ENCODE results near the gene SH3RF1. TPM values are rescaled to one million over a fixed set of nuclear protein-coding genes. Genes with fewer than 3 reads are reported as not detected.
"Not testable (repeated sequence)": the region's sequence is repeated elsewhere in the genome, so short reads cannot be mapped to it uniquely, and the experiment has no call there.

The SH3RF1 gene
- under 1 TPM; 0.54 to 0.87 TPM for total RNA-seq

DNA sequence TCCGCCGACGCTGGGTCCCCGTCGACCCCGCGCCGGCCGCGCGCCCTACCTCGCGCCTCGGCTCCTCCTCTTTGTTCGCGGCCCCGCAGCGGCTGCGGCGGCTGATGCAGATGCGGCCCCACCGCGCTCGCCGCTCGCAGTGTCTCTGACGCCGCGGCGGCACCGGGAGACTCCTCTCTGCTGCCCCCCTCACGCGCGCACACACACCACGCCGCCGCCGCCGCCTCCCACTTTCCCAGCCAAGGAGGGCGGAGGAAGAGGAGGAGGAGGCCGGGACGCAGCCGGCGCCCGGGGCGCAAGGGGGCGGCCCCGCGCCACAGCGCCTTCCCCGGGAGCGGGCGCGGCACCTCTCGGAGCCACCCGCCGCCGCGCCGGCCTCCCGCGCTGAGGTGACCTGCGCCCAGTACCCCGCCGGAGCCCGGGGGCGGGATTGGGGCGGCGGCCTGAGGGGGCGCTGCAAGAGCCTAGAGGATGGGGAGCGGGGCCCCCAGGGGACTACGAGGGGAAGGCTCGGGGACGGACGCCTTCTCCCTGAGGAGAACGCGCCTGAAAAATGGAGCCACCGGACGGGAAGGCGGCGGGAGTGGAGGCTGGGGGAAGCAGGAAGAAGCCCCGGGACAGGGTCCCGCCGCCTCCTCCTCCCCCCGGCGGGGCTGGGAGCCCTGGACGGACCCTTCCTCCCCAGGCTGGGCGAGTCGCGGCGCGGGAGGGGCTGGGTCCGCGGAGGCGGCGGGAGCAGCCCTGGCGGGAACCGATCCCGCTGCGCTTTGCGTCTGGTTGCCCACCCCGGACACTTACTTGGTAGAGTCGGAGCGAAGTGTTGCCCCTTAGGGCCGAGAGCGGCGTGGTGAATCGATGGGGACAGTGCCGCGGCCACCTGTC, at the start of gene SH3RF1:
TSS of gene SH3RF1 (minus strand) at position 147 of the 882 bp plus-strand sequence. CDS start 1,744 bp downstream, outside the sequence.
- no peaks in the 10 kb centered on the region for H3K9me3 Mint-ChIP-seq

DNA sequence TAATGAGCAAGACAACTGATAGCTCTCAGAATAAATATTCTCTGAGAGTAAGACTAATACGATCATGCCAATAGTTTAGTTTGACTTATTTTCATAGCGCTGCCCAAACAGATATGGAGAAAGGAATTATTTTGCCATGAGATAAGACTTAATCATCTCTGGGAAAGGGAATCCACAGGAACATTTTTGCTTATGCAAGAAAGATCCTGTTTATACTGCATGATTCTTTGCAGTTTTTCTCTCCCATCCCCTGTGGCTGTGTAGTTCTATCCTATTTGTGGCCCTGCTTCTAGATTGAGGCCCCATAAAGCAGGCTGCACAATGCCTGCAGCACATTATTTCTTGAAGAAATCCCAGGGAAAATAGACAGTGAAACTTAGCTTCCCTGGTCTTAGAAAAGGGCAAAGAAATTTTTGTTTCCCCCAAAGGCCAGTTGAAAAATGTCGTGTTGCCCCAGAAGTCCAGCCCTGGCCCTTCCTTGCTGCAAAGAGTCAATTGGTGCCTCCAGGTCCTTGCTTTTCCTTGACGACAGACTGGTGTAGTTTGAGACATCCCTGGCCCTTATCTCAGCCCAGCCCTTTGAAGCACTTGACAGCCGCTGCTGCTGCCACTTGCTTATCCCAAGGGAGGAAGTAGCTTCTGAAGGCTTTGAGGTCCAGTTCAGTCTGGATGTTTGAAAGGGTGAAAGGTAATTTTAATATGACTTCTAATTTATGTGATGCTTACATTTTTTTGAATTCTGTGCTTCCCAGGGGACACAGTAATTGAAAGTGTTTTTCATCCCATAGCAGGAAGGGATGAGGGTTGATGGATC, 45.0 kb upstream of the SH3RF1 start:
- DNase-seq, result no peak
- H3K27me3 Mint-ChIP-seq, result peaks cover 8% of the 10 kb centered on the region
- H3K4me1 Mint-ChIP-seq, result no peaks in the 10 kb centered on the region
- peaks cover 1% of the 10 kb centered on the region for H3K9me3 Mint-ChIP-seq
- no peak overlapping the region for H3K27ac Mint-ChIP-seq
- H3K4me3 Mint-ChIP-seq, result no peak overlapping the region
- peaks cover 2% of the 10 kb centered on the region for H3K36me3 Mint-ChIP-seq

More for the DNA sequence above, at the start of gene SH3RF1:
- Mint-ChIP-seq H3K36me3 (no peaks in the 10 kb centered on the region), H3K4me1 (peaks cover 6% of the 10 kb centered on the region), H3K27ac (no peak within 1 kb of the TSS), H3K4me3 (peak within 1 kb of the TSS; percentile 75), H3K27me3 (peaks cover 74% of the 10 kb centered on the region)
- DNase-seq, result peak; percentile 60

DNA sequence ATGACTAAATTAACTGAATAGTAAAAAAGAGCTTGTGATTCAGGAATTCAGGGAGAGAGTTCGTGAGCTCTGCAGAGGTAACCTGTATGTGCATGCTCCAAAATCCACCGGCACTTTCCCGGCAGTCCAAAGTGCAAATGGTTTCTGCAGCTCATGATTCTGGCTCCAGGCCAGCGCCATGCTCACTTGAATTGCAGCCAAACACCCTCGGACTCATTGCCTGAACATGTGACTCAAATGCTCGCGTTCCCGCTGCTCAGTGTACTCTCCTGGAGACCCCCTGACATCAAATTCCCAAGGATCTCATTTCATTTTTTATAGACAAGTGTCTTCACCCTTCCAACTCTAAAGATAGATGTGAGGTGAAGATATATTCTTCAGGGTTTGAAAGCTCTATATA, 44.1 kb upstream of the SH3RF1 start:
- Mint-ChIP-seq H3K27me3 (peaks cover 8% of the 10 kb centered on the region), H3K4me3 (no peak overlapping the region), H3K27ac (no peak overlapping the region), H3K9me3 (no peaks in the 10 kb centered on the region), H3K36me3 (peaks cover 2% of the 10 kb centered on the region), H3K4me1 (no peaks in the 10 kb centered on the region)
- no peak for DNase-seq

DNA sequence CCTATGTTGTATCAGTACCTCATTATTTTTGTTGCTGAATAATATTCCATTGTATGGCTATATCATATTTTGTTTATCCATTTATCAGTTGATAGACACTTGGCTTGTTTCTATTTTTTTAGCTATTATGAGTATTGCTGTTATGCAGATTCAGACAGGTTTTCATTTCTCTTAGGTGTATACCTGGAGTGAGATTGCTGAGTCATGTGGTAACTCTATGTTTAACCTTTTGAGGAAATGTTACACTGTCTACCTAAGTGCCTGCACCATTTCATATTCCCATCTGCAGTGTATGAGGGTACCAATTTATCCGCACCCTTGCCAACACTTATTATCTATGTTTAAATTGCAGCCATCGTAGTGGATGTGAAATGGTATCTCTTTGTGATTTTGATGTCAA, 43.0 kb upstream of the SH3RF1 start:
- Mint-ChIP-seq H3K9me3 (no peaks in the 10 kb centered on the region), H3K36me3 (no peaks in the 10 kb centered on the region), H3K27ac (no peak overlapping the region), H3K4me3 (no peak overlapping the region), H3K27me3 (peaks cover 6% of the 10 kb centered on the region), H3K4me1 (no peaks in the 10 kb centered on the region)
- DNase-seq, result no peak

DNA sequence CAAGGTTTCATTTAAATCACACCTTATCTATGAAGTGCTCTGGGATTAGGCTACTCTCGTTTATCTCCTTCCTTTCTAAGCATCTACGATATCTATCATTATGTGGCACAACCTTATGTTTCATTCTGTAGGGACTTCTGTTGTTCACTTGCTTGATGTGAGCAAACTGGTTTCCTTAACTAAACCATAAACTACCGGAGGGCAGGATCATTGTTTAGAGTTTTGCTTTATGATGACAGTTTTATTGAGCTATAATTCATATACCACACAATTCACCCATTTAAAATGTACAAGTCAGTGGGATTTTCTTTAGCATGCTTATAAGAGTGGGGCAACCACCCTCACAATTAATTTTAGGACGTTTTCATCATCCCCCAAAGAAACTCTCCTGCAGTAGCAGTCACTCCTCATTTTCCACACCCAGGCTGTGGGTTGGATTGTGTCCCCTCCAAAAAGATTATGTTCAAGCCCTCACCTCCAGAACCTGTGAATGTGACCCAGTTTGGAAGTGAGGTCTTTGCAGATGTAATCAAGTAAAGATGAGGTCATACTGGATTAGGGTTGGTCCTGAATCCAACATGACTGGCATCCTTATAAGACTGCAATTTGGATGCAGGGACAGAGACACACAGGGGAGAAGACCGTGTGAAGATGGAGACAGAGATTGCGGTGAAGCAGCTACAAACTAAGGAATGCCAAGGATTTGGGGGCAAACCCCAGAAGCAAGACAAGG, 42.1 kb upstream of the SH3RF1 start:
- peaks cover 4% of the 10 kb centered on the region for H3K27me3 Mint-ChIP-seq
- H3K9me3 Mint-ChIP-seq, result peaks cover 2% of the 10 kb centered on the region
- no peak overlapping the region for H3K4me3 Mint-ChIP-seq
- H3K36me3 Mint-ChIP-seq, result no peaks in the 10 kb centered on the region
- no peaks in the 10 kb centered on the region for H3K4me1 Mint-ChIP-seq
- no peak for DNase-seq
- H3K27ac Mint-ChIP-seq, result no peak overlapping the region

DNA sequence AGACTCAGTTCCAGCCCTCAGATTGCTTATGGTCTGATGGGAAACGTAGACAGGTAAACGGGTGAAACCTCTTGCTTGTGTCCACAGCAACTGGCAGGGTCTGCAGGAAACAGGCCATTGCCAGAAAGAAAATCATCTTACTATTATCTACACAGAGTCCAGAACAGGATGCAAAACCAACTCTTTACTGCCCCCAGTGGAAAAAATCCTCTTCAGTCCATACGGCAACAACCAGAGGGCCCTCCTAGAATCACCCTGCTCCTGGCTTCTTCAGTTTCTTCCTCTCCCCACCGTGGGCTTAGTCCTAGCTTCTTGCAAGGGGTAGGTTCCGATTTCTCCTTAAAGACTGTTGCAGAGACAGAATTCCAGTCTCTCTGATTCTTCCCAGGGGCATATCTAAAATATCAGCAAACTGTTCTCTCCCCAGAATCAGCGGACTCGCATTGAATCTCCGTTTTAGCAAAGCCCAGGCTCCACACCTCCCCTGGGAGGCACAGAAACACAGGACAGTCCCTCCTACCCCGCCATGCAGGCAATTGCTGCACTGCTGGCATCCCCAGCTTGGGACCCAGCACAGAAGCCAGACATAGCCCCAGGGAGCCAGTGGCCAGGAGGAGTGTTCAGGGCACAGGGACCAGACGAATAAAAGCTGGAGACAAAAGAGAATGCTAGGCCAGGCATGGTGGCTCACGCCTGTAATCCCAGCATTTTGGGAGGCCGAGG, 41.0 kb upstream of the SH3RF1 start:
- no peak for DNase-seq
- H3K36me3 Mint-ChIP-seq, result no peaks in the 10 kb centered on the region
- no peak overlapping the region for H3K4me3 Mint-ChIP-seq
- H3K4me1 Mint-ChIP-seq, result no peaks in the 10 kb centered on the region
- H3K27ac Mint-ChIP-seq, result no peak overlapping the region
- peaks cover 4% of the 10 kb centered on the region for H3K27me3 Mint-ChIP-seq
- peaks cover 2% of the 10 kb centered on the region for H3K9me3 Mint-ChIP-seq

DNA sequence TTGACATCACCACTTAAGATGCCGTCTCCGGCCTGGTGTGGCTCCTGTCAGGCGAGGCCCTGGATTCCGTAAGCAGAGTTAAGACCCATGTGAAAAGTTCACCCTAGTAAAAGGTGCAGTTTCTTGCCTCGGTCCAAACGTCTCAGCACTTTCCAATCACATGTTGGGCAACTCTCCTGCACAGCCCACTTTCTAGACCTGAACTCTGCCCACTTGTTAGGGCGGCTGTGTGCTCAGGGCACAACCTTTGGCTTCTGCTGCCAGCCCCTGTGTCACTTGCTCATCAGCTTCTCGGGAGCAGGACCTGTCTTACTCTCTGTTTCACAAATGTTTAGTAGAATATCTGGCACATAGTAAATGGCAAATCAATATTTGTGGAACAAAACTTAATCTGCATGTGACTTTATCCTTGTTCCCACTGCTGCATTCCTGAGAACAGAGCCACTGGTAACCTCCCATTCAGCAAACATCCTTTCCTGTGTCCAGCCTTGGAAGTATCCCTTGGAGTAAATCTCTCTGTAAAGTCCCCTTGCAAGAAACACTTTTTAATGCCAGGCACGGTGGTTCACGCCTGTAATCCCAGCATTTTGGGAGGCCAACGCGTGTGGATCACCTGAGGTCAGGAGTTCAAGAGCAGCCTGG, 38.7 kb upstream of the SH3RF1 start:
- Mint-ChIP-seq H3K36me3 (no peaks in the 10 kb centered on the region), H3K4me1 (no peaks in the 10 kb centered on the region), H3K4me3 (no peak overlapping the region), H3K9me3 (peaks cover 2% of the 10 kb centered on the region), H3K27ac (no peak overlapping the region), H3K27me3 (no peaks in the 10 kb centered on the region)
- DNase-seq, result no peak

DNA sequence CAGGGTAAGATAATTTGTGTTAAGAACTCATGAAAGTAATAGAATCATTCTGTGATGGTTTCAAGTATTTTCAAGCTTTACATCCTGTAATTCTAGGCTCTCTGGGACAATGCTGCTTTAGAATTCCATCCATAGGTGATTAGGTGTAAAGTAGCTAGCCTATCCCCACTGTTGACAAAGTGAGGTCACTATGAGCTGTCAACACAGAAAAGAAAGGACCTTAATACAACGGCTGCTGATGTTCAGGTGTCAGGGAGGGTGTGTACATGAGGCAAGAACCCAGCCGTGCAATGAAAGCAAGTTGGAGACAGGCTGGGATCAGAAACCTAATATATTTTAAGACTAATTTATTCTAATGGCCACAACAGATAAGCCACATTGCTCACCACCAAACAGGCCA, 36.8 kb upstream of the SH3RF1 start:
- H3K9me3 Mint-ChIP-seq, result peaks cover 2% of the 10 kb centered on the region
- no peaks in the 10 kb centered on the region for H3K4me1 Mint-ChIP-seq
- H3K27me3 Mint-ChIP-seq, result no peaks in the 10 kb centered on the region
- no peak overlapping the region for H3K27ac Mint-ChIP-seq
- no peaks in the 10 kb centered on the region for H3K36me3 Mint-ChIP-seq
- H3K4me3 Mint-ChIP-seq, result no peak overlapping the region
- no peak for DNase-seq

DNA sequence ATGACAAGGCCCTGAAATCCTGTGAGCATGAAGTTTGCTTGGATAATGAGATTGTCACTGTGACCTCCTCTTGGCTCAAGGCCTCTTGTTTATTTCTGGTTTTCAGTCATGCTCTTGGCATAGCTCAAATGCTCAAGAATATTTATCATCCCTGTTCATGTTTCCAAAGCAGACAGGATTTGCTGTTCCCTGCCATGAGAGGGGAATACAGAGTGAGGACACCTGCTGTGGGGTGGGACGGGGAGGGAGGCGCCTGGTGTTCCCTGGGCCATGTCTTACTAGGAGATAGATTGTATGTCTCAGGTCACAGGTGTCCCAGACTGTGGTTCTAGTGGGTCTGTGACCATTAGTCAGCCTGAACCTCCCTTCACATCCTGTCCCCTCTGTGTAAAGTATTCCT, 34.9 kb upstream of the SH3RF1 start:
- Mint-ChIP-seq H3K36me3 (no peaks in the 10 kb centered on the region), H3K4me1 (no peaks in the 10 kb centered on the region), H3K9me3 (peaks cover 2% of the 10 kb centered on the region)

DNA sequence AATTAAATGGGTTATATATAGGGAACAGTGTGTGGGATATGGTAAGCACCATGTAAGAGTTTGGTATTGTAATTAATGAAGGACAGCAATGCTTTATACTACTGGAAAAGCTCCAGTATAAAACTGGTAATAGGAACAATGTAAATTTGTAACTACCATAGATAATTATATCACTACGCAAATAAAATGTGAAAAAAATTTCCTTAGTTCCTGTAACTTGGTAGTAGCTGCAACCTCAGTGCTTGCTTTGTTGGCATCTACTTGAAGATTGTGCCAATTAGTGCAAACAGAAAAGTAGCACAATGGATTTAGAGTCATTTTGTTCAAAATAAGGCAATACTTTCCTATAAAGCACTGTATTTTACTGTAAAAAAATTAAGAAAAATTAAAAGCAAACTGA, 34.4 kb upstream of the SH3RF1 start:
- Mint-ChIP-seq H3K4me1 (no peaks in the 10 kb centered on the region), H3K4me3 (no peak overlapping the region), H3K36me3 (no peaks in the 10 kb centered on the region), H3K27me3 (no peaks in the 10 kb centered on the region), H3K27ac (no peak overlapping the region), H3K9me3 (peaks cover 2% of the 10 kb centered on the region)
- DNase-seq, result no peak

More for the DNA sequence above, 34.9 kb upstream of the SH3RF1 start:
- Mint-ChIP-seq H3K27ac (no peak overlapping the region), H3K27me3 (no peaks in the 10 kb centered on the region), H3K4me3 (no peak overlapping the region)
- no peak for DNase-seq

DNA sequence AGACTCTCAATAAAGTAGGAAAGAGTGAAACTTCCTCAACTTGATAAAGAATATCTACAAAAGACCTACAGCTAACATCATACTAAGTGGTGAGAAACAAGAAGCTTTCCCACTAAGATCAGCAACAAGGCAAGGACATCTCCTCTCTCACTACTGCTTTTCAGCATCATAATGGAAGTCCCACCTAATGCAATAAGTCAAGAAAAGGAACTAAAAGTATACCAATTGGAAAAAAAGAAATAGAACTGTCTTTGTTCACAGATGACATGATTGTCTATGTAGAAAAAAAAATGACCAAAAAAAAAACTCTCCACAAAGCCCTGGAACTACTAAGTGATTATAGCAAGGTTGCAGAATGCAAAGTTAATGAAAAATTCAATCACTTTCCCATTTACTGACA, 25.1 kb upstream of the SH3RF1 start:
- H3K4me1 Mint-ChIP-seq, result peaks cover 9% of the 10 kb centered on the region
- no peak overlapping the region for H3K4me3 Mint-ChIP-seq
- H3K27ac Mint-ChIP-seq, result no peak overlapping the region
- DNase-seq, result no peak
- H3K27me3 Mint-ChIP-seq, result peaks cover 48% of the 10 kb centered on the region
- H3K36me3 Mint-ChIP-seq, result no peaks in the 10 kb centered on the region
- no peaks in the 10 kb centered on the region for H3K9me3 Mint-ChIP-seq

DNA sequence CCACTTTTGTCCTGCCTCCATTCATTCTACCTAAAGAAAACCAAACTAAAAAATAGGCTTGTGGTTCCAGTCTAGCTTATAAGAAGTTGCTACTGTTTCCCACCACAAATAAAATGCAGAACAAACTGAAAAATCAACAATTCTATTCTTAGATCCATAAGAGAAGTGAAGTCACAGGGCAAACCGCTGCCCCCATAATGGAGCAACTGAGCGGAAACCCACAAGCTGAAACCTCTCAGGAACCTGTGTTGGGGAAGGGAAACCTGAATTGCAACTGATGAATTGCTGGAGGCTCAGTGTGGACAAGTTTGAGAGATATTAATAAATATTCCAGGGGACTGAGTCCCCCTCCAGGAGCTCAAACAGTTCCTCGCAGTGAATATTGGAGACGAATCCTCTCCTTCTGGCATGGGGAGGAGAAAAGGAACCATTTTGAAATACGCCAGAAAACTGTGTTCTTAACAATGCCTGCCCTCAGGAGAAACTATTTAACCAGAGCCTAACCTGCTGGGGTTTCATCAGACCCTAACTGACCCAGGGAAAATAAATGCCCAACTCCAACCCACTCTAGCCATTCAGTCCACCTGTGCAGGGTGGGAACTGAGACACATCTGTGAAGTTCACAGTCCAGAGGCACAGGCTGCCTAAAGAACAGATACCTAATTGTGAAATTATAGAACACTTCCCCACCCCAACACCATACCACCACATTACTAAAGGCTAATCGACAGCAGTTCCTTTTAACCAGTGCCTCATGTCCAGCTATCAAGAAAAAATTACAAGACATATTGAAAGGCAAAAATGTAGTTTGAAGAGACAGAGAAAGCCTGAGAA, 22.8 kb upstream of the SH3RF1 start:
- DNase-seq, result no peak
- Mint-ChIP-seq H3K27me3 (peaks cover 48% of the 10 kb centered on the region), H3K36me3 (no peaks in the 10 kb centered on the region)

DNA sequence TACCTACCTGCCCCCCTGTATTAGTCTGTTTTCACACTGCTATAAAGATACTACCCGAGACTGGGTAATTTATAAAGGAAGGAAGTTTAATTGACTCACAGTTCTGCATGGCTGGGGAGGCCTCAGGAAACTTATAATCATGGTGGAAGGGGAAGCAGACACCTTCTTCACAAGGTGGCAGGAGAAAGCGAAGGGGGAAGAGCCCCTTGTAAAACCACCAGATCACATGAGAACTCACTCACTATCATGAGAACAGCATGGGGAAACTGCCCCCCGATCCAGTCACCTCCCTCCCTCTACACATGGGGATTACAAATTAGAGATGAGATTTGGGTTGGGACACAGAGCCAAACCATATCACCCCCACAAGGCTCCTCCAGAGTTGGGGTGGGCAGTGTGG, 17.2 kb upstream of the SH3RF1 start:
- DNase-seq, H3K36me3 Mint-ChIP-seq, H3K9me3 Mint-ChIP-seq, H3K4me3 Mint-ChIP-seq, H3K27ac Mint-ChIP-seq, H3K4me1 Mint-ChIP-seq: not testable (repeated sequence)
- H3K27me3 Mint-ChIP-seq, result peaks cover 12% of the 10 kb centered on the region

More for the DNA sequence above, 22.8 kb upstream of the SH3RF1 start:
- no peak overlapping the region for H3K27ac Mint-ChIP-seq
- H3K9me3 Mint-ChIP-seq, result no peaks in the 10 kb centered on the region
- H3K4me1 Mint-ChIP-seq, result peaks cover 9% of the 10 kb centered on the region
- no peak overlapping the region for H3K4me3 Mint-ChIP-seq
